Suprapubic skin (tissue), 3 donors: ENCODE results near the gene TUNAR.

ENCODE experiments used
- POLR2AphosphoS5 ChIP-seq, 3 donors: sonication (generic); formaldehyde crosslinking; IDR thresholded peaks; one replicate each; pipeline ENCODE4 v1.6.1; 2017; ENCODE audit warnings: antibody characterized with exemption in 3 of 3
- TF ChIP-seq, protein P1 (sequence below), 2 donors: fragments of 200-600 bp in 1 of 2; fragments of 450-650 bp in 1 of 2; sonication (generic) in 1 of 2; IDR thresholded peaks; one replicate each; pipeline ENCODE4 v1.5.1; 2016 to 2019; ENCODE audit warnings: antibody characterized with exemption in 2 of 2, mild to moderate bottlenecking in 1 of 2, moderate library complexity in 1 of 2

DNA sequence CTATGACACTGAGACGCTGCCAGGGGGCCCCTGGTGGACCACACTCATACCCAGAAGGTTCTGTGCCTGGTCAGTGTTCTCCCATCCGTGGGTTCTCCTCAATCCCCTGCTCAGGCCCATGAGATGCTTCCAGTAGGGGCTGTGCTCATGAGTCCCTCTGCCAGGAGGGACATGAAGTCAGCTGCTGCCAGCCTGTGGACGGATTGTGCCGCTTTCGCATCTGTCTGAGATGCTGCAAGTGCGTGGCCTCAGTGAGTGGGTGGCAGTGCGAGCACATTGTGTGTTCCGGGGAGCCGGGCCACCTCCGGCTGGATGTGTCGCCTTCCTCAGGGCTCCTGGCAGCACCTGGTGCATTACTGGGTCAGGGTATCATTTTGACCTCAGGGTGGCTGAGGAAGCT lies 15.5 kb downstream of the TUNAR start:
- TF ChIP-seq POLR2AphosphoS5 (IDR thresholded peaks at IDR 0.05), result no peak
- TF ChIP-seq, protein P1, sequence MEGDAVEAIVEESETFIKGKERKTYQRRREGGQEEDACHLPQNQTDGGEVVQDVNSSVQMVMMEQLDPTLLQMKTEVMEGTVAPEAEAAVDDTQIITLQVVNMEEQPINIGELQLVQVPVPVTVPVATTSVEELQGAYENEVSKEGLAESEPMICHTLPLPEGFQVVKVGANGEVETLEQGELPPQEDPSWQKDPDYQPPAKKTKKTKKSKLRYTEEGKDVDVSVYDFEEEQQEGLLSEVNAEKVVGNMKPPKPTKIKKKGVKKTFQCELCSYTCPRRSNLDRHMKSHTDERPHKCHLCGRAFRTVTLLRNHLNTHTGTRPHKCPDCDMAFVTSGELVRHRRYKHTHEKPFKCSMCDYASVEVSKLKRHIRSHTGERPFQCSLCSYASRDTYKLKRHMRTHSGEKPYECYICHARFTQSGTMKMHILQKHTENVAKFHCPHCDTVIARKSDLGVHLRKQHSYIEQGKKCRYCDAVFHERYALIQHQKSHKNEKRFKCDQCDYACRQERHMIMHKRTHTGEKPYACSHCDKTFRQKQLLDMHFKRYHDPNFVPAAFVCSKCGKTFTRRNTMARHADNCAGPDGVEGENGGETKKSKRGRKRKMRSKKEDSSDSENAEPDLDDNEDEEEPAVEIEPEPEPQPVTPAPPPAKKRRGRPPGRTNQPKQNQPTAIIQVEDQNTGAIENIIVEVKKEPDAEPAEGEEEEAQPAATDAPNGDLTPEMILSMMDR (IDR thresholded peaks at IDR 0.05), result no peak
